Activated CD8-positive, alpha-beta memory T cell treated with anti-CD3 and anti-CD28 coated beads, Interleukin-2, amount 50 U/mL, for 24 hours (primary cell): ENCODE results near the gene HSD17B10.
A peak's percentile ranks its signal among the peaks of the same experiment; 100 is the strongest.
"Not testable (repeated sequence)": the region's sequence is repeated elsewhere in the genome, so short reads cannot be mapped to it uniquely, and the experiment has no call there.

Source experiments
- DNase-seq: peaks from one replicate; pipeline ENCODE4 v3.0.0-alpha.2; 2020; ENCODE audit errors: extremely low read depth

The HSD17B10 gene

GRCh38 chrX:53433651-53434639 lies at the start of gene HSD17B10:
TSS of gene HSD17B10 (minus strand) at chrX:53434370. CDS start at chrX:53434345, 25 bp downstream.
- DNase-seq = peak; percentile 62

GRCh38 chrX:53483416-53483815 lies 49.2 kb upstream of the HSD17B10 start:
- DNase-seq = no peak

- DNase-seq = no peak
These were observed 47.8 kb upstream of the HSD17B10 start for GRCh38 chrX:53481816-53482465.

- DNase-seq = no peak
These were observed 46.9 kb upstream of the HSD17B10 start for GRCh38 chrX:53481093-53481492.

- DNase-seq = no peak
These were observed 45.1 kb upstream of the HSD17B10 start for GRCh38 chrX:53479301-53479700.

- no peak for DNase-seq
These were observed 42.2 kb upstream of the HSD17B10 start for GRCh38 chrX:53476371-53476770.

GRCh38 chrX:53474707-53475106 lies 40.5 kb upstream of the HSD17B10 start:
- DNase-seq = no peak

- no peak for DNase-seq
These were observed 37.2 kb upstream of the HSD17B10 start for GRCh38 chrX:53471346-53471745.

GRCh38 chrX:53468659-53469058 lies 34.5 kb upstream of the HSD17B10 start:
- DNase-seq = not testable (repeated sequence)

- DNase-seq = no peak
These were observed 23.9 kb upstream of the HSD17B10 start for GRCh38 chrX:53458082-53458481.

GRCh38 chrX:53456254-53456653 lies 22.1 kb upstream of the HSD17B10 start:
- no peak for DNase-seq

GRCh38 chrX:53452812-53453211 lies 18.6 kb upstream of the HSD17B10 start:
- DNase-seq = no peak

GRCh38 chrX:53449632-53450031 lies 15.5 kb upstream of the HSD17B10 start:
- no peak for DNase-seq

- no peak for DNase-seq
These were observed 13.3 kb upstream of the HSD17B10 start for GRCh38 chrX:53447441-53447840.

- DNase-seq = no peak
These were observed 11.8 kb upstream of the HSD17B10 start for GRCh38 chrX:53445977-53446376.

- no peak for DNase-seq
These were observed 8.1 kb upstream of the HSD17B10 start for GRCh38 chrX:53442322-53442631.

- peak; percentile 27 for DNase-seq
These were observed 7.6 kb upstream of the HSD17B10 start for GRCh38 chrX:53441531-53442321.

- no peak for DNase-seq
These were observed 6.7 kb upstream of the HSD17B10 start for GRCh38 chrX:53440621-53441517.

GRCh38 chrX:53440101-53440500 lies 5.9 kb upstream of the HSD17B10 start:
- DNase-seq = no peak

GRCh38 chrX:53438832-53439230 lies 4.7 kb upstream of the HSD17B10 start:
- no peak for DNase-seq

GRCh38 chrX:53438174-53438831 lies 4.1 kb upstream of the HSD17B10 start:
- no peak for DNase-seq
